Fibroblast of mammary gland (primary cell): ENCODE measurements around the gene CCDC24.

ENCODE experiments used
- DNase-seq: peaks from one replicate; pipeline ENCODE4 v3.0.0-alpha.2; 2010; ENCODE audit warnings: low read depth
- H3K4me3 ChIP-seq: 2 replicates; pipeline ENCODE4 v1.5.1; 2011; ENCODE audit warnings: low read depth, mild to moderate bottlenecking, low read length, moderate library complexity; ENCODE audit not compliant: control insufficient read depth
- CTCF ChIP-seq: conservative IDR thresholded peaks from 2 replicates; pipeline ENCODE4 v1.5.1; 2011; ENCODE audit warnings: low read depth, low read length, inconsistent platforms; ENCODE audit not compliant: control insufficient read depth, insufficient read depth

CCDC24 gene

GRCh38 chr1:43984855-43985254 is 6.5 kb upstream of the CCDC24 start:
- H3K4me3 ChIP-seq: no peak overlapping the region
- no peak for TF ChIP-seq CTCF
- no peak for DNase-seq

DNA sequence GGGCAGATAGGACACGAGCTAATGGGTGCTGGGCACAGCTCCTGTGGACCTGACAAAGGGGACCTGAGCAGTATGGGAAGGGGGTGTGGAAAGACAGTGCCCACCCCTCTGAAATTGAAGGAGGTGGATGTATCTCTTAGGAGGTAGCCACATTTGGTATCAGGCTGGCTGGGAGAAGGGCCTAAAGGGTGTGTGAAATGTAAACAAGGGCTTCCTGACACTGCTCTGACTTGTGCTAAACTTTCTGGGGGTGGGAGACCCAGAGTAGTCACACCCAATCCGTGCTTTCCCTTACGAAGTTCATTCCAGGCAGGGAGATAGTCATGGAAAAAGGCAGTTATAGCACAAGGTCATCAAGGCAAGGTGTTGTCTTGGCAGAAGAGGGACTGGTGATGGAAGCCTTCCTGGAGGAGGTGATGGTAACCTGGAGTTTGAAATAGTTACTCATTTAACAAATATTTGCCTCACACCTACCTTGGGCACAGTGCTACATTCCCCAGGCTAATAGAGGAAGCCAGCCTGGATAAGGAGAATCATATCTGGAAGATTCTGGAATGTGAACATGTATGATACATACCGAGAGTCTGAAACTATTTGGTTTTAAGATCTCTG is 5.3 kb upstream of the CCDC24 start:
- DNase-seq: no peak
- no peak for TF ChIP-seq CTCF
- H3K4me3 ChIP-seq: no peak overlapping the region

GRCh38 chr1:43986712-43987111 is 4.7 kb upstream of the CCDC24 start:
- DNase-seq: no peak
- no peak overlapping the region for H3K4me3 ChIP-seq
- no peak for TF ChIP-seq CTCF

GRCh38 chr1:43987159-43987902 is 4.1 kb upstream of the CCDC24 start:
- no peak for DNase-seq
- no peak for TF ChIP-seq CTCF
- H3K4me3 ChIP-seq: no peak overlapping the region

DNA sequence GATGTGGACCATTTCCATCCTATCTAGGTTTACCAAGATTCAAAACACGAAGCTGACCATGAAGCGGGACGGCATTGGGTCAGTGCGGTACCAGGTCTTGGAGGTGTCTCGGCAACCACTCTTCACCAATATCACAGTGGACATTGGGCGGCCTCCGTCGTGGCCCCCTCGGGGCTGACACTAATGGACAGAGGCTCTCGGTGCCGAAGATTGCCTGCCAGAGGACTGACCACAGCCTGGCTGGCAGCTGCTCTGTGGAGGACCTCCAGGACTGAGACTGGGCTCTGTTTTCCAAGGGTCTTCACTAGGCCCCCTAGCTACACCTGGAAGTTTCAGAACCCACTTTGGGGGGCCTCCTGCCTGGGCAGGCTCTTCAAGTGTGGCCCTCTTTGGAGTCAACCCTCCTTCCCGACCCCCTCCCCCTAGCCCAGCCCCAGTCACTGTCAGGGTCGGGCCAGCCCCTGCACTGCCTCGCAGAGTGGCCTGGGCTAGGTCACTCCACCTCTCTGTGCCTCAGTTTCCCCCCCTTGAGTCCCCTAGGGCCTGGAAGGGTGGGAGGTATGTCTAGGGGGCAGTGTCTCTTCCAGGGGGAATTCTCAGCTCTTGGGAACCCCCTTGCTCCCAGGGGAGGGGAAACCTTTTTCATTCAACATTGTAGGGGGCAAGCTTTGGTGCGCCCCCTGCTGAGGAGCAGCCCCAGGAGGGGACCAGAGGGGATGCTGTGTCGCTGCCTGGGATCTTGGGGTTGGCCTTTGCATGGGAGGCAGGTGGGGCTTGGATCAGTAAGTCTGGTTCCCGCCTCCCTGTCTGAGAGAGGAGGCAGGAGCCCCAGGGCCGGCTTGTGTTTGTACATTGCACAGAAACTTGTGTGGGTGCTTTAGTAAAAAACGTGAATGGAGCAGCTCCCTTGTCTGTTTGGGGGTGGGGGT is 864 bp upstream of the CCDC24 start:
- peak; percentile 6 for TF ChIP-seq CTCF
- peak overlapping the region; percentile 64 for H3K4me3 ChIP-seq
- no peak for DNase-seq

GRCh38 chr1:43991200-43991475 is 261 bp upstream of the CCDC24 start:
- no peak for DNase-seq
- no peak for TF ChIP-seq CTCF
- H3K4me3 ChIP-seq: peak overlapping the region; percentile 64
